HUES48 (cell line): Measurements from ENCODE around the gene LRRC7.
"Not testable (repeated sequence)": the region's sequence is repeated elsewhere in the genome, so short reads cannot be mapped to it uniquely, and the experiment has no call there.

Experiments used
- H3K27ac ChIP-seq: one replicate; pipeline ENCODE4 v1.7.0; 2013; ENCODE audit warnings: low read depth, low read length, inconsistent platforms
- H3K27me3 ChIP-seq: 2 replicates; pipeline ENCODE4 v1.6.1; 2013; ENCODE audit warnings: mild to moderate bottlenecking, low read length; ENCODE audit not compliant: control insufficient read depth, insufficient read depth
- H3K36me3 ChIP-seq: 2 replicates; pipeline ENCODE4 v1.6.1; 2013; ENCODE audit warnings: low read length; ENCODE audit not compliant: control insufficient read depth, insufficient read depth
- H3K4me1 ChIP-seq: 2 replicates; pipeline ENCODE4 v1.6.1; 2013; ENCODE audit warnings: mild to moderate bottlenecking, low read length; ENCODE audit not compliant: control insufficient read depth, insufficient read depth
- H3K4me3 ChIP-seq: 2 replicates; pipeline ENCODE4 v1.5.1; 2013; ENCODE audit warnings: mild to moderate bottlenecking, low read depth, low read length
- H3K9ac ChIP-seq: 2 replicates; pipeline ENCODE4 v1.6.1; 2013; ENCODE audit warnings: mild to moderate bottlenecking, low read depth, low read length, moderate library complexity
- H3K9me3 ChIP-seq: 2 replicates; pipeline ENCODE4 v1.6.1; 2013; ENCODE audit warnings: low read length; ENCODE audit not compliant: control insufficient read depth, insufficient read depth

The LRRC7 gene

GRCh38 chr1:69693921-69694675, 126.4 kb downstream of the LRRC7 start:
- Histone ChIP-seq H3K9me3 (no peaks in the 10 kb centered on the region), H3K4me1 (peaks cover 14% of the 10 kb centered on the region; the same call in 1 of the 2 replicates), H3K9ac (no peak overlapping the region), H3K36me3 (no peaks in the 10 kb centered on the region), H3K4me3 (no peak overlapping the region), H3K27ac (no peak overlapping the region), H3K27me3 (no peaks in the 10 kb centered on the region)

GRCh38 chr1:69697340-69697739, 129.6 kb downstream of the LRRC7 start:
- Histone ChIP-seq H3K4me3 (no peak overlapping the region), H3K9ac (no peak overlapping the region), H3K36me3 (no peaks in the 10 kb centered on the region), H3K9me3 (no peaks in the 10 kb centered on the region), H3K27ac (no peak overlapping the region), H3K27me3 (no peaks in the 10 kb centered on the region), H3K4me1 (no peaks in the 10 kb centered on the region)

GRCh38 chr1:69700770-69701169, 133.0 kb downstream of the LRRC7 start:
- Histone ChIP-seq H3K4me3 (no peak overlapping the region), H3K27ac (no peak overlapping the region), H3K27me3 (no peaks in the 10 kb centered on the region), H3K4me1 (no peaks in the 10 kb centered on the region), H3K36me3 (no peaks in the 10 kb centered on the region), H3K9ac (no peak overlapping the region), H3K9me3 (no peaks in the 10 kb centered on the region)

GRCh38 chr1:69702085-69702484, 134.4 kb downstream of the LRRC7 start:
- Histone ChIP-seq H3K9me3 (no peaks in the 10 kb centered on the region), H3K27ac (no peak overlapping the region), H3K9ac (no peak overlapping the region), H3K4me3 (no peak overlapping the region), H3K27me3 (no peaks in the 10 kb centered on the region), H3K4me1 (no peaks in the 10 kb centered on the region), H3K36me3 (no peaks in the 10 kb centered on the region)

- Histone ChIP-seq H3K9me3 (no peaks in the 10 kb centered on the region), H3K27me3 (no peaks in the 10 kb centered on the region), H3K9ac (no peak overlapping the region), H3K36me3 (no peaks in the 10 kb centered on the region), H3K27ac (no peak overlapping the region), H3K4me3 (no peak overlapping the region), H3K4me1 (no peaks in the 10 kb centered on the region)
Measured at GRCh38 chr1:69706473-69706872, 138.8 kb downstream of the LRRC7 start.

GRCh38 chr1:69707103-69707502, 139.4 kb downstream of the LRRC7 start:
- H3K36me3 ChIP-seq, result no peaks in the 10 kb centered on the region
- no peak overlapping the region for H3K9ac ChIP-seq
- no peaks in the 10 kb centered on the region for H3K9me3 ChIP-seq
- no peak overlapping the region for H3K4me3 ChIP-seq
- H3K27ac ChIP-seq, result no peak overlapping the region
- no peaks in the 10 kb centered on the region for H3K27me3 ChIP-seq
- no peaks in the 10 kb centered on the region for H3K4me1 ChIP-seq

- Histone ChIP-seq H3K9ac (no peak overlapping the region), H3K4me3 (no peak overlapping the region), H3K27ac (no peak overlapping the region), H3K4me1 (no peaks in the 10 kb centered on the region), H3K36me3 (no peaks in the 10 kb centered on the region), H3K9me3 (no peaks in the 10 kb centered on the region), H3K27me3 (no peaks in the 10 kb centered on the region)
Measured at GRCh38 chr1:69710484-69711189, 142.9 kb downstream of the LRRC7 start.

- no peaks in the 10 kb centered on the region for H3K36me3 ChIP-seq
Measured at GRCh38 chr1:69711190-69711930, 143.6 kb downstream of the LRRC7 start.

GRCh38 chr1:69717834-69718233, 150.1 kb downstream of the LRRC7 start:
- not testable (repeated sequence) for H3K4me3 ChIP-seq, H3K36me3 ChIP-seq, H3K27me3 ChIP-seq, H3K27ac ChIP-seq, H3K4me1 ChIP-seq, H3K9ac ChIP-seq, H3K9me3 ChIP-seq

More at GRCh38 chr1:69711190-69711930, 143.6 kb downstream of the LRRC7 start:
- no peak overlapping the region for H3K9ac ChIP-seq
- H3K4me3 ChIP-seq, result no peak overlapping the region
- H3K27me3 ChIP-seq, result no peaks in the 10 kb centered on the region
- H3K9me3 ChIP-seq, result no peaks in the 10 kb centered on the region
- no peak overlapping the region for H3K27ac ChIP-seq
- H3K4me1 ChIP-seq, result no peaks in the 10 kb centered on the region

- H3K9ac ChIP-seq, result no peak overlapping the region
- no peaks in the 10 kb centered on the region for H3K4me1 ChIP-seq
- no peak overlapping the region for H3K27ac ChIP-seq
- H3K4me3 ChIP-seq, result no peak overlapping the region
- H3K9me3 ChIP-seq, result peaks cover 8% of the 10 kb centered on the region
- H3K36me3 ChIP-seq, result no peaks in the 10 kb centered on the region
- no peaks in the 10 kb centered on the region for H3K27me3 ChIP-seq
Measured at GRCh38 chr1:69728206-69728605, 160.5 kb downstream of the LRRC7 start.

GRCh38 chr1:69733061-69733460, 165.3 kb downstream of the LRRC7 start:
- H3K27me3 ChIP-seq, result no peaks in the 10 kb centered on the region
- no peaks in the 10 kb centered on the region for H3K36me3 ChIP-seq
- no peak overlapping the region for H3K9ac ChIP-seq
- no peak overlapping the region for H3K4me3 ChIP-seq
- H3K9me3 ChIP-seq, result peaks cover 8% of the 10 kb centered on the region
- H3K4me1 ChIP-seq, result peaks cover 4% of the 10 kb centered on the region; the same call in 1 of the 2 replicates
- no peak overlapping the region for H3K27ac ChIP-seq
